Progenitor cell of endocrine pancreas (in vitro differentiated cells): ENCODE results near the gene GJA5. TPM values are rescaled to one million over a fixed set of nuclear protein-coding genes. Genes with fewer than 3 reads are reported as not detected.

Experiments used
- DNase-seq: peaks from one replicate; pipeline ENCODE4 v3.0.0; 2021; ENCODE audit warnings: low spot score; ENCODE audit not compliant: unreplicated experiment
- H3K27ac Mint-ChIP-seq: 2 replicates; pipeline ENCODE4 v1.8.0; 2021; ENCODE audit warnings: mild to moderate bottlenecking, moderate library complexity, mixed read lengths
- H3K27me3 Mint-ChIP-seq: 2 replicates; pipeline ENCODE4 v1.8.0; 2021; ENCODE audit warnings: mixed read lengths
- H3K36me3 Mint-ChIP-seq: 2 replicates; pipeline ENCODE4 v1.8.0; 2022; ENCODE audit warnings: mixed read lengths; ENCODE audit not compliant: insufficient read depth
- H3K4me1 Mint-ChIP-seq: 2 replicates; pipeline ENCODE4 v1.8.0; 2021; ENCODE audit warnings: low read depth, mixed read lengths
- H3K4me3 Mint-ChIP-seq: 2 replicates; pipeline ENCODE4 v1.8.0; 2021; ENCODE audit warnings: low read depth, mild to moderate bottlenecking, moderate library complexity, mixed read lengths
- H3K9me3 Mint-ChIP-seq: 2 replicates; pipeline ENCODE4 v1.8.0; 2021; ENCODE audit warnings: low read depth, mixed read lengths
- total RNA-seq: library from RNA; stranded (reverse); gene quantifications from 2 replicates; pipeline ENCODE4 v1.2.1, GENCODE V29; 2021
- TF ChIP-seq, protein P1 (sequence below): fragments of 200-600 bp; sonication (generic); IDR thresholded peaks from one replicate; pipeline ENCODE4 v1.5.0; 2021; ENCODE audit warnings: antibody characterized with exemption, mild to moderate bottlenecking; ENCODE audit not compliant: unreplicated experiment

The GJA5 gene
- total RNA-seq, 1 donor from 2014 or later: not detected

DNA sequence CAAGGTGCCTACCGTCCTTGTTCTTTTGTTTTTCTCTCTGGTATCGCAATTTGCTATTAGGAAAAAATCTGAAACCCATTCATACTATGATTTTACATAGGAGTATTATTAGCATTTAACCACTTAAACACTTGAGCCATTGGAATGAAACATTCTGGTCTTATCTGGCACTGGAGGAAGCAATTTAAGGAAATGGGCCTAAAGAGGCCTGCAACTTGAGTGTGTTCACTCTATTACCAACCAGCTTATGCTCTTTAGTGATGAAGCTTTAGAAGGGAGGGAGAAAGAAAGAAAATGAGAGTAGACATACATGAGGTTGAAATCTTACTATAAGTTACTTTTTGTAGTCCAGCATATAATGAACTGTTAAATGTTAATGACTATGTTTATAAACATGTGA lies 5.7 kb downstream of the GJA5 start:
- H3K27me3 Mint-ChIP-seq: peaks cover 18% of the 10 kb centered on the region
- H3K9me3 Mint-ChIP-seq: no peaks in the 10 kb centered on the region
- H3K4me1 Mint-ChIP-seq: peaks cover 5% of the 10 kb centered on the region
- TF ChIP-seq, protein P1, sequence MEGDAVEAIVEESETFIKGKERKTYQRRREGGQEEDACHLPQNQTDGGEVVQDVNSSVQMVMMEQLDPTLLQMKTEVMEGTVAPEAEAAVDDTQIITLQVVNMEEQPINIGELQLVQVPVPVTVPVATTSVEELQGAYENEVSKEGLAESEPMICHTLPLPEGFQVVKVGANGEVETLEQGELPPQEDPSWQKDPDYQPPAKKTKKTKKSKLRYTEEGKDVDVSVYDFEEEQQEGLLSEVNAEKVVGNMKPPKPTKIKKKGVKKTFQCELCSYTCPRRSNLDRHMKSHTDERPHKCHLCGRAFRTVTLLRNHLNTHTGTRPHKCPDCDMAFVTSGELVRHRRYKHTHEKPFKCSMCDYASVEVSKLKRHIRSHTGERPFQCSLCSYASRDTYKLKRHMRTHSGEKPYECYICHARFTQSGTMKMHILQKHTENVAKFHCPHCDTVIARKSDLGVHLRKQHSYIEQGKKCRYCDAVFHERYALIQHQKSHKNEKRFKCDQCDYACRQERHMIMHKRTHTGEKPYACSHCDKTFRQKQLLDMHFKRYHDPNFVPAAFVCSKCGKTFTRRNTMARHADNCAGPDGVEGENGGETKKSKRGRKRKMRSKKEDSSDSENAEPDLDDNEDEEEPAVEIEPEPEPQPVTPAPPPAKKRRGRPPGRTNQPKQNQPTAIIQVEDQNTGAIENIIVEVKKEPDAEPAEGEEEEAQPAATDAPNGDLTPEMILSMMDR: no peak
- no peak overlapping the region for H3K27ac Mint-ChIP-seq
- DNase-seq: no peak
- H3K36me3 Mint-ChIP-seq: no peaks in the 10 kb centered on the region
- no peak overlapping the region for H3K4me3 Mint-ChIP-seq

DNA sequence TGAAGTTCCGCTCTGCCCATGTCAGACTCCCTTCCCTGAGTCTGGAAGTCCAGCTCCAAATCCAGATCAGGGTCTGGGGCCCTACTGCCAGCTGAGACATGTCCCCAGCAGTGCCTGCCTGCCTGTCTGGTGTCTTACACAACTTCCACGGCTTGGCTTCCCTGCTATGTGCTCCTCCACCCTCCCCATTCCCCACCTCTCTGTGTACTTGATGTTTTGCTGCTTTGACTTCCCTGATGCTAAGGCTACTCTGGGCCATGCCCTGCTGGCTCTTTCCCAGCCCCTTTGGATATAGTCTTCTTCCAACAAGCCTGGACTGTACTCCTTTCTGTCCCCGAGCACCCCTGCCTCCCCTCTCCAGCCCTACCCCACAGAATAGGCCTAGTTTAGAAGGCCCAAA lies 7.3 kb downstream of the GJA5 start:
- H3K4me3 Mint-ChIP-seq: no peak overlapping the region
- peaks cover 23% of the 10 kb centered on the region for H3K27me3 Mint-ChIP-seq
- H3K9me3 Mint-ChIP-seq: no peaks in the 10 kb centered on the region
- H3K27ac Mint-ChIP-seq: no peak overlapping the region
- no peaks in the 10 kb centered on the region for H3K36me3 Mint-ChIP-seq
- TF ChIP-seq, protein P1: no peak
- H3K4me1 Mint-ChIP-seq: peaks cover 5% of the 10 kb centered on the region
- no peak for DNase-seq

DNA sequence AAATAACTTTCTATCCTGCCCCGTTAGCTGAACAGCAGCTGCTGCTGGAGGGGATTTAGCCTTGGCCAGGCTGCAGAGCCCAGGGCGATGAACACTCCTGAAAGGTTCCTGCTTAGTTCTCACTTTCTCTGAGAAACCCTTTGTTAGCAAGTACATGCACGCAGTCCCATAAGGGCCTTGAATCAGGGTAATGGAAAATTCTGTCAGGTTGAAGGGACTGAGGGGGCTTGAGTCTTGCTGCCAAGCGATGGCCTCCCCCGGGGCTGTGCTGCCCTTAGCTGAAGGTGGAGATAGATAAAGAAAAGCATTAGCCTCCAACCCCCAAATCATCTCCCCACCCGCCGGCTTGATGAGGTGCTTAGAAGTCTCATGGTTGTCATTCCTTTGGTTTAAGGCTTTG lies 7.9 kb downstream of the GJA5 start:
- TF ChIP-seq, protein P1: no peak
- Mint-ChIP-seq H3K9me3 (no peaks in the 10 kb centered on the region), H3K36me3 (no peaks in the 10 kb centered on the region), H3K27me3 (peaks cover 28% of the 10 kb centered on the region), H3K4me3 (no peak overlapping the region), H3K27ac (no peak overlapping the region), H3K4me1 (peaks cover 5% of the 10 kb centered on the region)
- no peak for DNase-seq

DNA sequence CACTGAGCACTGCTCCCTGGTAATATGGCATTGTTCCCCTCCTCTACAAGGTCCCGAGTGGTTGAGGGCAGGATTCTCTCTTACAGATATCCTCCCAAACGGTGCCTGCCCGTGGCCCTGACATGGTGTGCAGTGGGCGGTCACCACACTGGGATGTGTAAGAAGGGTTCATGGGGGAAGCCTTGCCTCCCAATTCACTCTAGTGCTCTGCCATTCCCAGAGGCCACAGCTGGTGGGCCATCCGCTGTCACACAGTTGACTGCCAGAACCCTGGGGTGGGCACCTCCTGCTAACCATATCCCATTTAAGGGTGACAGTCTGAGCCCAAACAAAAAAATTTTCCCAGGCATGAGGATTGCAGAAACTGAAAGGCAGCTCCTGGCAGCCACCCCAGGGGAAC lies 9.1 kb downstream of the GJA5 start:
- Mint-ChIP-seq H3K36me3 (no peaks in the 10 kb centered on the region), H3K9me3 (no peaks in the 10 kb centered on the region), H3K27me3 (peaks cover 35% of the 10 kb centered on the region), H3K4me1 (no peaks in the 10 kb centered on the region), H3K4me3 (no peak overlapping the region), H3K27ac (no peak overlapping the region)
- TF ChIP-seq, protein P1: no peak
- DNase-seq: no peak

DNA sequence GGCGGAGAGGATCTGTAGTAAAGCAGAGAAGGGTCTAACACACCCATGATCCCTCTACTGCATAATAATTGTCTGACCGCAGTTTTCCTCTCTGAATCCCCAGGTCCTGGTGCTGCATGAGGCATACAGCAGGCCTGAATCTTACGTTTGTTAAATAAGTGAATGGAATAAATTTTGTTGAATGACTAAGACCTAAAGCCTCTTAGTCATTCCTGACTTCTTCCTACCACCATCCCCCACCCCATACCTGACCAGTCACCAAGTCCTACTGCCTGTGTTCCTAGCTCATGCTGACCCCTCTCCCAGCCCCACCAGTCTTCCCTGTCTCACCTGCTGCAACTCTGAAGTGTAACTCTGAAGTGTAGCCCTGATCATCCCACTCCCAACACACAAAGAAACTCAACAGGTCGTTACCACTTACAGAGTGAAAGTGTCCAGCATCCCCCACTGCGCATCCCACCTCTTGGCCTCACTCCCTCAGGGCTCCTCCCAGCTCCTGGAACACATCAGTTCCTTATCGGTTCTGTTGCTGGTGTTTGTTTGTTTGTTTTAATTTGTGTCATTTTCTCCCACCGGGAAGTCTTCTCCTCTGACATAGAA lies 9.7 kb downstream of the GJA5 start:
- no peaks in the 10 kb centered on the region for H3K36me3 Mint-ChIP-seq
- H3K9me3 Mint-ChIP-seq: no peaks in the 10 kb centered on the region
- no peaks in the 10 kb centered on the region for H3K4me1 Mint-ChIP-seq
- H3K27ac Mint-ChIP-seq: no peak overlapping the region
- TF ChIP-seq, protein P1: no peak
- H3K27me3 Mint-ChIP-seq: peaks cover 36% of the 10 kb centered on the region
- no peak for DNase-seq
- H3K4me3 Mint-ChIP-seq: no peak overlapping the region
